ENCODE measurements around the gene GPHA2.

The GPHA2 gene

GRCh38 chr11:64892838-64893193, 42.9 kb downstream of the GPHA2 start:
- Histone ChIP-seq H3K36me3 (ENCODE audit: control insufficient read depth in 2 of 2, insufficient read depth in 2 of 2, low read length in 2 of 2) (peaks cover 23 to 29% of the 10 kb centered on the region in 2 donors), H3K4me3 (ENCODE audit: low read length in 2 of 2) (peak overlapping the region; percentile 93 to 96), H3K9ac (ENCODE audit: low read depth in 1 of 2, low read length in 2 of 2) (peak overlapping the region; percentile 98), H3K27ac (ENCODE audit: low read depth in 2 of 2, low read length in 2 of 2) (peak overlapping the region; percentile 95 to 99), H3K9me3 (ENCODE audit: control insufficient read depth in 2 of 2, low read length in 2 of 2) (no peaks in the 10 kb centered on the region), H3K4me1 (ENCODE audit: control insufficient read depth in 2 of 2, insufficient read depth in 2 of 2, low read length in 2 of 2) (peaks cover 25 to 42% of the 10 kb centered on the region in 2 donors), H3K27me3 (ENCODE audit: control insufficient read depth in 2 of 2, insufficient read depth in 2 of 2, low read length in 2 of 2) (no peaks in the 10 kb centered on the region)

DNA sequence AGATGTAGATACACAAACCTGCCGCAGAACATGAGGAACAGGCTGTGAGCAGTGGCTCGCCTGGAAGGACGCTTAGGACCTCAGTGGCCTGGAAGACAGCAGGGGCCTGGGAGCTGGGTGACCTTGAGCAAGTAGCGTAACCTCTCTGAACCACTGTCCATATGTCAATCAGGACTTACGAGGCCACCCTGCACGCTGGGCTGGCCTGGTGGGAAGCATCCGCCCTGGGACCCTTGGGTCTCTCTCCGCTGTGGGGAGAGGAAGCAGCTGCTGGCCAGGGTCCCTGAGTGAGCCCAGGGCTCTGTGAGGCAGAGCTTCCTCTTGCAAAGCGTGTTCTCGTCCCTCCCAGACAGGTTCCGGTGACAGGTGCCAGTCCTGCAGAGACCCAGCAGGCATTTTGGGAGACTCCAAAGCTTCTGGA, 43.3 kb downstream of the GPHA2 start:
- peak overlapping the region; percentile 93 to 96 for H3K4me3 ChIP-seq (ENCODE audit: low read length in 2 of 2)
- peak overlapping the region; percentile 98 for H3K9ac ChIP-seq (ENCODE audit: low read depth in 1 of 2, low read length in 2 of 2)
- peaks cover 29 to 46% of the 10 kb centered on the region in 2 donors for H3K4me1 ChIP-seq (ENCODE audit: control insufficient read depth in 2 of 2, insufficient read depth in 2 of 2, low read length in 2 of 2)
- H3K9me3 ChIP-seq (ENCODE audit: control insufficient read depth in 2 of 2, low read length in 2 of 2): no peaks in the 10 kb centered on the region
- H3K36me3 ChIP-seq (ENCODE audit: control insufficient read depth in 2 of 2, insufficient read depth in 2 of 2, low read length in 2 of 2): peaks cover 20 to 26% of the 10 kb centered on the region in 2 donors
- peak overlapping the region; percentile 95 to 99 for H3K27ac ChIP-seq (ENCODE audit: low read depth in 2 of 2, low read length in 2 of 2)
- no peaks in the 10 kb centered on the region for H3K27me3 ChIP-seq (ENCODE audit: control insufficient read depth in 2 of 2, insufficient read depth in 2 of 2, low read length in 2 of 2)

DNA sequence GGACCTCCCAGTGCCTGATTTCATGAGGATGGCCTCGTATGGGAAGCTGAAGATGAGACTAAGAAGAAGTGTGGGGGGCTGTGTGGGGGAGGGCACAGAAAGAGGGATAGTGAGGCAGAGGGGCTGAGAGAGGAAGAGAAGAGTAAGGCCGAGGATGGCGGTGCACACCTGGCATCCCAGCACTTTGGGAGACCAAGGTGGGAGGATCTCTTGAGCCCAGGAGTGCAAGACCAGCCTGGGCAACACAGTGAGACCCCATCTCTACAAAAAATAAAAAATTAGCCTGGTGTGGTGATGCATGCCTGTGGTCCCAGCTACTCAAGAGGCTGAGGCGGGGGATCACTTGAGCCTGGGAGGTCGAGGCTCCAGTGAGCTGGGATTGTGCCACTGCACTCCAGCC, 43.8 kb downstream of the GPHA2 start:
- no peaks in the 10 kb centered on the region for H3K9me3 ChIP-seq (ENCODE audit: control insufficient read depth in 2 of 2, low read length in 2 of 2)
- peaks cover 19 to 21% of the 10 kb centered on the region in 2 donors for H3K36me3 ChIP-seq (ENCODE audit: control insufficient read depth in 2 of 2, insufficient read depth in 2 of 2, low read length in 2 of 2)
- peak overlapping the region; percentile 98 for H3K9ac ChIP-seq (ENCODE audit: low read depth in 1 of 2, low read length in 2 of 2)
- H3K27ac ChIP-seq (ENCODE audit: low read depth in 2 of 2, low read length in 2 of 2): peak overlapping the region; percentile 95 to 99
- H3K4me3 ChIP-seq (ENCODE audit: low read length in 2 of 2): peak overlapping the region; percentile 93 to 96
- peaks cover 29 to 48% of the 10 kb centered on the region in 2 donors for H3K4me1 ChIP-seq (ENCODE audit: control insufficient read depth in 2 of 2, insufficient read depth in 2 of 2, low read length in 2 of 2)
- no peaks in the 10 kb centered on the region for H3K27me3 ChIP-seq (ENCODE audit: control insufficient read depth in 2 of 2, insufficient read depth in 2 of 2, low read length in 2 of 2)

DNA sequence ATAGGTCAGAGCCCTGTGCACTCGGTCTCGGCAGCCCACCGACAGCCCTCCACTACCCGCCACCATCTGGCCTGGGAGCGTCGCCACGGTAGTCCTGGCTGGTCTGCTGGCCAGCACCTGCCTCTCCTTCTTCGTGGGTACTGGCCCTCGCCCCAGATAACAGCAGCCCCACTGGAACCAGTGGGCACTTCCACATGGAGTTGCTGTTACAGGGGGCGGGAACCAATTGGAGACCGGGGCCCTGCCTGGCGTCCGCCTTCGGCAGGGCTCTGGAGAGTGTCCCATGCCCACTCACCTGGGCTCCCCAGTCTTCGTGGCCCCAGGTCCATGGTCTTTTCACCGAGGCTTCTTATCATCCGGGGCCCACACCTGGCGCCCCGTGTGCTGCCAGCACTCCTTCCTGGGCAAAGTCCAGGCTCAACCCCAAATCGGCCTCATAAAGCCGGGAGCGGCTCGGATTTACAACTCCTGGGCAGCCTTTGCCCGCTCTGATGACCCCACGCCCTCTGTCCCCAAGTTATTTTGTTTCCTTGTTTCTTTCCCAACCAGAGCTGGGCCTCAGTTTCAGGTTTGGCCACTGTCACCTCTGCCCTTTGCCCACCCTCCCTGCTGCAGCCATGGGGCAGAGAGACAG, 44.4 kb downstream of the GPHA2 start:
- no peaks in the 10 kb centered on the region for H3K27me3 ChIP-seq (ENCODE audit: control insufficient read depth in 2 of 2, insufficient read depth in 2 of 2, low read length in 2 of 2)
- H3K36me3 ChIP-seq (ENCODE audit: control insufficient read depth in 2 of 2, insufficient read depth in 2 of 2, low read length in 2 of 2): peaks cover 19 to 21% of the 10 kb centered on the region in 2 donors
- peak overlapping the region; percentile 93 to 96 for H3K4me3 ChIP-seq (ENCODE audit: low read length in 2 of 2)
- peak overlapping the region; percentile 95 to 99 for H3K27ac ChIP-seq (ENCODE audit: low read depth in 2 of 2, low read length in 2 of 2)
- H3K4me1 ChIP-seq (ENCODE audit: control insufficient read depth in 2 of 2, insufficient read depth in 2 of 2, low read length in 2 of 2): peaks cover 29 to 49% of the 10 kb centered on the region in 2 donors
- H3K9ac ChIP-seq (ENCODE audit: low read depth in 1 of 2, low read length in 2 of 2): peak overlapping the region; percentile 98
- H3K9me3 ChIP-seq (ENCODE audit: control insufficient read depth in 2 of 2, low read length in 2 of 2): no peaks in the 10 kb centered on the region

- peak overlapping the region; percentile 95 to 98 for H3K9ac ChIP-seq (ENCODE audit: low read depth in 1 of 2, low read length in 2 of 2)
- no peaks in the 10 kb centered on the region for H3K9me3 ChIP-seq (ENCODE audit: control insufficient read depth in 2 of 2, low read length in 2 of 2)
- H3K27me3 ChIP-seq (ENCODE audit: control insufficient read depth in 2 of 2, insufficient read depth in 2 of 2, low read length in 2 of 2): no peaks in the 10 kb centered on the region
- H3K4me1 ChIP-seq (ENCODE audit: control insufficient read depth in 2 of 2, insufficient read depth in 2 of 2, low read length in 2 of 2): peaks cover 29 to 50% of the 10 kb centered on the region in 2 donors
- peaks cover 19 to 21% of the 10 kb centered on the region in 2 donors for H3K36me3 ChIP-seq (ENCODE audit: control insufficient read depth in 2 of 2, insufficient read depth in 2 of 2, low read length in 2 of 2)
- peak overlapping the region; percentile 93 to 96 for H3K4me3 ChIP-seq (ENCODE audit: low read length in 2 of 2)
- peak overlapping the region; percentile 95 to 99 for H3K27ac ChIP-seq (ENCODE audit: low read depth in 2 of 2, low read length in 2 of 2)
Measured at GRCh38 chr11:64890522-64890939, 45.2 kb downstream of the GPHA2 start.

- peaks cover 26 to 44% of the 10 kb centered on the region in 2 donors for H3K4me1 ChIP-seq (ENCODE audit: control insufficient read depth in 2 of 2, insufficient read depth in 2 of 2, low read length in 2 of 2)
- H3K36me3 ChIP-seq (ENCODE audit: control insufficient read depth in 2 of 2, insufficient read depth in 2 of 2, low read length in 2 of 2): peaks cover 19 to 21% of the 10 kb centered on the region in 2 donors
- peak overlapping the region; percentile 93 to 96 for H3K4me3 ChIP-seq (ENCODE audit: low read length in 2 of 2)
- no peaks in the 10 kb centered on the region for H3K9me3 ChIP-seq (ENCODE audit: control insufficient read depth in 2 of 2, low read length in 2 of 2)
- peak overlapping the region; percentile 95 to 99 for H3K27ac ChIP-seq (ENCODE audit: low read depth in 2 of 2, low read length in 2 of 2)
- H3K27me3 ChIP-seq (ENCODE audit: control insufficient read depth in 2 of 2, insufficient read depth in 2 of 2, low read length in 2 of 2): no peaks in the 10 kb centered on the region
- peak overlapping the region; percentile 63 to 98 for H3K9ac ChIP-seq (ENCODE audit: low read depth in 1 of 2, low read length in 2 of 2)
Measured at GRCh38 chr11:64888729-64889511, 46.8 kb downstream of the GPHA2 start.

DNA sequence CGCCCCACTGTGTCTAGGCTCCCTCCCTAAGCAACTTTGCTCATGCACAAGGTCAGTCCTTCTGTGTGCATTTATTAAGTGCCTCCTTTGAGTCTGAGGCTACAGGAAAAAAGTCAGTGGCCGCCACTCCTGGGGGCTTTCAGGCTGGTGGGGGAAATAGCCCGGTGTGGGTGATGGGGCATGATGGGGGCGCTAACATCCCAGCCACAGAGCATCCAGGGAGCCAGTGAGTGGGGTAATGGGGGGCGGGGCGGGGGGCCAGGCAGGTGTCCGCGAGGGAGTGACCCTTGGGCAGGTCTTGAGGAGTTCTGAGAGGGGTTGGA, 47.3 kb downstream of the GPHA2 start:
- peak overlapping the region; percentile 95 to 99 for H3K27ac ChIP-seq (ENCODE audit: low read depth in 2 of 2, low read length in 2 of 2)

DNA sequence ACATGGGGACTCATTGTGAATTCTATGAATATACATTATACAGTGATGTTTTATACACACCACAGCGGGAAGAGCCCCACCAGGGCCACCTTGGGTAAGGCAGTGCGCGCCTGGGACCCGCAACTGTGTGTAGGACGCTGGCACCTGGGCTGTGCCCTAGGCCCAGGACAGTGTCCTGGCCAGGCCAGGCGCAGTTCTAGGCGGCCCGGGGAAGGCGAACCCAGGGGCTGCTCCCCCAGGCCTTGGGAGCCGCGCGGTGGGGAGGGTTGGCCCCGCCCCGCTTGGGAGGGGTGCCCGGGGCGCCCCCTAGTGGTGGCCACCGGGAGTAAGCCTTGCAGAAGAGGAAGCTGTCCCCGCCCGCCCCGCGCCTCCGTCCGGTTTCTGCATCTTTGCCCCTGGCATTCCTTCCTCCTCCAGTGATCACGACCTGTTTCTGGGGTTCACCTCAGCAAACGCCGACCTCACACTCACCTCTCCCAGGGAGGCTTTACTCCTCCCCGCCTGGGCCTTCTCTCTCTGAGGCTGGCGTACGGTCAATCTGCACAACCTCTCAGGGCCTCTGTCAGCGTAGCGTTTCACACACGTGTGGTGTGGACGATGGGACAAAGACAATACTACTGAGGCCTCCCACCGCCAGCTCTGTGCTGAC, 47.8 kb downstream of the GPHA2 start:
- peak overlapping the region; percentile 95 to 99 for H3K27ac ChIP-seq (ENCODE audit: low read depth in 2 of 2, low read length in 2 of 2)
- H3K4me3 ChIP-seq (ENCODE audit: low read length in 2 of 2): peak overlapping the region; percentile 42 to 60
- H3K9ac ChIP-seq (ENCODE audit: low read depth in 1 of 2, low read length in 2 of 2): peak overlapping the region; percentile 50 to 74

More for the DNA sequence above, 47.3 kb downstream of the GPHA2 start:
- Histone ChIP-seq H3K4me3 (ENCODE audit: low read length in 2 of 2) (peak overlapping the region; percentile 42 to 60), H3K27me3 (ENCODE audit: control insufficient read depth in 2 of 2, insufficient read depth in 2 of 2, low read length in 2 of 2) (no peaks in the 10 kb centered on the region), H3K9ac (ENCODE audit: low read depth in 1 of 2, low read length in 2 of 2) (peak overlapping the region; percentile 36 to 98), H3K4me1 (ENCODE audit: control insufficient read depth in 2 of 2, insufficient read depth in 2 of 2, low read length in 2 of 2) (peaks cover 21 to 39% of the 10 kb centered on the region in 2 donors), H3K9me3 (ENCODE audit: control insufficient read depth in 2 of 2, low read length in 2 of 2) (no peaks in the 10 kb centered on the region), H3K36me3 (ENCODE audit: control insufficient read depth in 2 of 2, insufficient read depth in 2 of 2, low read length in 2 of 2) (peaks cover 19 to 21% of the 10 kb centered on the region in 2 donors)

GRCh38 chr11:64887234-64887756, 48.4 kb downstream of the GPHA2 start:
- Histone ChIP-seq H3K27me3 (ENCODE audit: control insufficient read depth in 2 of 2, insufficient read depth in 2 of 2, low read length in 2 of 2) (no peaks in the 10 kb centered on the region), H3K9ac (ENCODE audit: low read depth in 1 of 2, low read length in 2 of 2) (peak overlapping the region; percentile 47 to 50), H3K4me3 (ENCODE audit: low read length in 2 of 2) (peak overlapping the region; percentile 42 to 48), H3K36me3 (ENCODE audit: control insufficient read depth in 2 of 2, insufficient read depth in 2 of 2, low read length in 2 of 2) (peaks cover 17% of the 10 kb centered on the region in 2 donors), H3K27ac (ENCODE audit: low read depth in 2 of 2, low read length in 2 of 2) (peak overlapping the region; percentile 95 to 99), H3K4me1 (ENCODE audit: control insufficient read depth in 2 of 2, insufficient read depth in 2 of 2, low read length in 2 of 2) (peaks cover 19 to 39% of the 10 kb centered on the region in 2 donors), H3K9me3 (ENCODE audit: control insufficient read depth in 2 of 2, low read length in 2 of 2) (no peaks in the 10 kb centered on the region)

More for the DNA sequence above, 47.8 kb downstream of the GPHA2 start:
- Histone ChIP-seq H3K9me3 (ENCODE audit: control insufficient read depth in 2 of 2, low read length in 2 of 2) (no peaks in the 10 kb centered on the region), H3K36me3 (ENCODE audit: control insufficient read depth in 2 of 2, insufficient read depth in 2 of 2, low read length in 2 of 2) (peaks cover 19 to 21% of the 10 kb centered on the region in 2 donors), H3K4me1 (ENCODE audit: control insufficient read depth in 2 of 2, insufficient read depth in 2 of 2, low read length in 2 of 2) (peaks cover 19 to 39% of the 10 kb centered on the region in 2 donors), H3K27me3 (ENCODE audit: control insufficient read depth in 2 of 2, insufficient read depth in 2 of 2, low read length in 2 of 2) (no peaks in the 10 kb centered on the region)

Measured in mucosa of rectum (tissue), 2 donors.